HepG2 (cell line): ENCODE measurements around the gene ARHGAP10. TPM values are rescaled to one million over a fixed set of nuclear protein-coding genes. Genes with fewer than 3 reads are reported as not detected.

Experiments used
- ATAC-seq: fragments of 200-7000 bp; cut with Tn5 transposase; 3 replicates; pipeline ENCODE4 v1.9.1; 2020; ENCODE audit warnings: mild to moderate bottlenecking, moderate library complexity
- BruUV-seq: library from RNA; stranded (reverse); fragments of 400-500 nt; replicated peaks from 2 replicates; lab custom pipeline; 2021; lab: Mats Ljungman, UMichigan
- CTCF ChIA-PET: fragments of 300-600 bp; formaldehyde crosslinking; extraction: SDS; loops from one replicate; lab custom pipeline; 2021; ENCODE audit warnings: low total read pairs, inconsistent platforms, low intra/inter-chr PET ratio; lab: Yijun Ruan, JAX
- POLR2A ChIA-PET: fragments of 350-600 bp; sonication (Branson Sonifier 250); formaldehyde crosslinking; loops from one replicate; lab custom pipeline; 2020; ENCODE audit warnings: antibody characterized with exemption, inconsistent platforms; lab: Yijun Ruan, JAX
- DNase-seq: peaks from one replicate; pipeline ENCODE4 v3.0.0-alpha.2; 2015; ENCODE audit warnings: low spot score
- FAIRE-seq: peaks from 3 replicates; lab custom pipeline; 2011; peaks lifted over from hg19 to GRCh38; lab: Jason Lieb, UNC
- H2AFZ ChIP-seq: one replicate; pipeline ENCODE4 v1.6.1; 2011; ENCODE audit warnings: low read length, inconsistent platforms
- H3K27ac ChIP-seq: fragments of 300-600 bp; 3 replicates; pipeline ENCODE4 v1.8.0; 2011; ENCODE audit warnings: mixed run types, mild to moderate bottlenecking, mixed read lengths, low read length, inconsistent platforms; ENCODE audit not compliant: insufficient read depth; ENCODE audit errors: extremely low read length
- H3K27me3 ChIP-seq, 2 experiments: fragments of 200-600 bp in 1 of 2; 2 replicates in 1 of 2; 3 replicates in 1 of 2; pipeline versions ENCODE4 v1.6.0 to v1.8.0; 2011; ENCODE audit warnings: low read length in 2 of 2, mild to moderate bottlenecking in 2 of 2, moderate library complexity in 2 of 2, inconsistent platforms in 1 of 2; ENCODE audit not compliant: insufficient read depth in 2 of 2, control insufficient read depth in 1 of 2
- H3K36me3 ChIP-seq, 2 experiments: fragments of 200-600 bp in 1 of 2; replicated peaks in 1 of 2; 2 replicates in 1 of 2; 3 replicates in 1 of 2; pipeline versions ENCODE4 v1.5.1 to v1.8.0; 2011; ENCODE audit warnings: low read length in 2 of 2, inconsistent platforms in 1 of 2; ENCODE audit not compliant: insufficient read depth in 2 of 2, control insufficient read depth in 1 of 2
- H3K4me1 ChIP-seq: 2 replicates; pipeline ENCODE4 v1.5.1; 2012; ENCODE audit warnings: low read length, inconsistent platforms; ENCODE audit not compliant: insufficient read depth
- H3K4me2 ChIP-seq: 2 replicates; pipeline ENCODE4 v1.6.0; 2011; ENCODE audit warnings: low read depth, low read length, inconsistent platforms
- H3K4me3 ChIP-seq, 3 experiments: fragments of 200-600 bp in 1 of 3; sonication (generic), shearing (Covaris generic) in 1 of 3; replicated peaks in 1 of 3; 2 replicates each; pipeline ENCODE4 v1.5.1; 2011 to 2016; ENCODE audit warnings: low read length in 3 of 3, inconsistent platforms in 2 of 3, low read depth in 2 of 3, mild to moderate bottlenecking in 2 of 3, control low read depth in 1 of 3, mixed read lengths in 1 of 3; ENCODE audit not compliant: insufficient read depth in 1 of 3
- H3K79me2 ChIP-seq: one replicate; pipeline ENCODE4 v1.6.1; 2011; ENCODE audit warnings: low read length, inconsistent platforms; ENCODE audit not compliant: insufficient read depth
- H3K9ac ChIP-seq: 2 replicates; pipeline ENCODE4 v1.6.0; 2011; ENCODE audit warnings: mild to moderate bottlenecking, low read depth, low read length, inconsistent platforms; ENCODE audit not compliant: insufficient read depth
- H3K9me3 ChIP-seq: 2 replicates; pipeline ENCODE4 v1.5.1; 2012; ENCODE audit warnings: mild to moderate bottlenecking, low read length
- H4K20me1 ChIP-seq: 2 replicates; pipeline ENCODE4 v1.6.0; 2011; ENCODE audit warnings: inconsistent platforms, mild to moderate bottlenecking, low read length, moderate library complexity; ENCODE audit not compliant: insufficient read depth
- ELF3 ChIP-seq: IDR thresholded peaks from 2 replicates; pipeline ENCODE4 v1.6.1; 2016; ENCODE audit warnings: missing genetic modification reagents, missing compliant biosample characterization
- ERF ChIP-seq: IDR thresholded peaks from 2 replicates; pipeline ENCODE4 v1.6.1; 2018; ENCODE audit warnings: missing biosample characterization, missing genetic modification reagents
- FOSL2 ChIP-seq: sonication (generic); formaldehyde crosslinking; IDR thresholded peaks from 2 replicates; pipeline ENCODE4 v1.4.0; 2020; ENCODE audit warnings: missing genetic modification reagents
- HOXA3 ChIP-seq: sonication (generic); formaldehyde crosslinking; IDR thresholded peaks from 2 replicates; pipeline ENCODE4 v1.5.0; 2020; ENCODE audit warnings: missing genetic modification reagents
- MIXL1 ChIP-seq: IDR thresholded peaks from 2 replicates; pipeline ENCODE4 v1.6.1; 2016
- NFIB ChIP-seq: sonication (generic); formaldehyde crosslinking; IDR thresholded peaks from 2 replicates; pipeline ENCODE4 v1.9.0; 2021; ENCODE audit warnings: missing genetic modification reagents, mild to moderate bottlenecking, borderline replicate concordance
- PPARG ChIP-seq: conservative IDR thresholded peaks from 2 replicates; pipeline ENCODE4 v1.6.1; 2016; ENCODE audit warnings: missing biosample characterization, missing genetic modification reagents
- SMAD3 ChIP-seq: sonication (generic); formaldehyde crosslinking; IDR thresholded peaks from 2 replicates; pipeline ENCODE4 v1.4.0; 2020; ENCODE audit warnings: missing genetic modification reagents
- SOX6 ChIP-seq, 2 experiments: fragments of 450-650 bp in 1 of 2; sonication (generic) in 1 of 2; formaldehyde crosslinking in 1 of 2; IDR thresholded peaks; 2 replicates each; pipeline versions ENCODE4 v1.4.0 to v1.6.1; 2017 to 2020; ENCODE audit warnings: antibody characterized with exemption in 1 of 2, mild to moderate bottlenecking in 1 of 2, missing genetic modification reagents in 1 of 2
- THAP11 ChIP-seq: IDR thresholded peaks from 2 replicates; pipeline ENCODE4 v1.6.1; 2016; ENCODE audit warnings: missing biosample characterization, missing genetic modification reagents
- THRA ChIP-seq: sonication (generic); formaldehyde crosslinking; IDR thresholded peaks from 2 replicates; pipeline ENCODE4 v1.4.0; 2020; ENCODE audit warnings: missing genetic modification reagents, borderline replicate concordance
- TMF1 ChIP-seq: sonication (generic); formaldehyde crosslinking; IDR thresholded peaks from 2 replicates; pipeline ENCODE4 v1.8.1; 2022; ENCODE audit warnings: low read depth, missing genetic modification reagents
- ZMYM4 ChIP-seq: sonication (generic); formaldehyde crosslinking; IDR thresholded peaks from 2 replicates; pipeline ENCODE4 v1.8.1; 2023; ENCODE audit warnings: mild to moderate bottlenecking, missing genetic modification reagents
- ZNF224 ChIP-seq: sonication (generic); formaldehyde crosslinking; IDR thresholded peaks from 2 replicates; pipeline ENCODE4 v1.5.0; 2020; ENCODE audit warnings: mild to moderate bottlenecking, missing genetic modification reagents
- ZNF792 ChIP-seq: IDR thresholded peaks from 2 replicates; pipeline ENCODE4 v1.6.1; 2016
- WGBS: methylation state at CpG from one replicate; pipeline ENCODE4 v1.1.6; 2017; ENCODE audit warnings: low lambda C conversion rate; 5-methylcytosine and 5-hydroxymethylcytosine counted together
- in situ Hi-C: cut with HindIII; loops from 2 replicates; pipeline ENCODE4 v1.10.0; 2017; ENCODE audit warnings: low pct_unique_long_range_greater_than_20kb; ENCODE audit not compliant: extremely low pct_ligation_motif_present
- intact Hi-C: fragments of 100-400 bp; cut with micrococcal nuclease; formaldehyde crosslinking; loops from one replicate; pipeline ENCODE4 v1.10.0; 2022; ENCODE audit not compliant: unreplicated experiment
- polyA plus RNA-seq, 8 experiments: library from polyadenylated mRNA; depleted of rRNA in 3 of 8; stranded (reverse) in 7 of 8; unstranded in 1 of 8; fragments of >200 nt; fragmentation: Illumina TruSeq in 4 of 8; extraction: Trizol in 4 of 8; gene quantifications; 2 replicates each; pipeline versions ENCODE4 v1.2.1 to v1.2.3, GENCODE V29; 2011 to 2016; ENCODE audit warnings: low read depth in 4 of 8, missing spikeins in 1 of 8, mixed read lengths in 1 of 8; ENCODE audit not compliant: insufficient read depth in 1 of 8
- total RNA-seq, 5 experiments: library from RNA; depleted of rRNA; stranded (reverse); fragments of >200 nt; fragmentation: Illumina TruSeq; extraction: Trizol; gene quantifications; 2 replicates each; pipeline ENCODE4 v1.2.3, GENCODE V29; 2016; ENCODE audit warnings: low read depth in 1 of 5
- TF ChIP-seq, protein P1 (sequence below): IDR thresholded peaks from 2 replicates; pipeline ENCODE4 v1.4.0; 2020; ENCODE audit warnings: mild to moderate bottlenecking, missing genetic modification reagents
- TF ChIP-seq, protein P2 (sequence below), 2 experiments: sonication (generic) in 1 of 2; formaldehyde crosslinking in 1 of 2; IDR thresholded peaks; 2 replicates each; pipeline versions ENCODE4 v1.4.0 to v1.6.1; 2018 to 2020; ENCODE audit warnings: missing genetic modification reagents in 2 of 2, borderline replicate concordance in 1 of 2, low read depth in 1 of 2, mild to moderate bottlenecking in 1 of 2, missing biosample characterization in 1 of 2

ARHGAP10 gene
- total and polyA plus RNA-seq, 2 of the 13 experiments (the other 11 are each of a cell fraction or from before 2014, with no cell fraction given): 0.45 to 1.6 TPM

GRCh38 chr4:147866532-147867271 lies 134.8 kb downstream of the ARHGAP10 start:
- H3K9ac ChIP-seq: no peak overlapping the region
- H3K79me2 ChIP-seq: no peaks in the 10 kb centered on the region
- peak; percentile 85 for FAIRE-seq
- in situ Hi-C loops (loop anchor here (10.0 to 25.0 kb wide), 2 partner anchors 162 to 704 kb away; no protein-coding TSS in a partner anchor), intact Hi-C loops (loop anchor here (1.0 to 5.0 kb wide), 3 partner anchors 158 to 1396 kb away; partner anchors contain the start of gene PRMT9)
- no peaks in the 10 kb centered on the region for H4K20me1 ChIP-seq
- H3K4me2 ChIP-seq: no peak overlapping the region
- H2AFZ ChIP-seq: no peak overlapping the region
- H3K36me3 ChIP-seq: no peaks in the 10 kb centered on the region
- peak; percentile 99 for ATAC-seq
- POLR2A ChIA-PET: no interaction called here
- 2% methylated on average over 2 of the region's 2 CpGs for WGBS
- H3K4me1 ChIP-seq: no peaks in the 10 kb centered on the region
- no TSS peak for BruUV-seq
- CTCF ChIA-PET: interaction anchor here (0.7 to 3.6 kb wide), 13 partner anchors 19 to 847 kb away, joined by 3 to 51 read pairs (median 5); partner anchors contain the start of genes PRMT9 and TMEM184C
- H3K27me3 ChIP-seq: no peaks in the 10 kb centered on the region
- H3K9me3 ChIP-seq: no peaks in the 10 kb centered on the region
- H3K4me3 ChIP-seq: no peak overlapping the region
- DNase-seq: peak; percentile 78
- H3K27ac ChIP-seq: no peak overlapping the region
- TF ChIP-seq TMF1 (CRISPR knock-in tag): no peak
- 0 out of 2 replicates have a peak, but pooled peaks have one; percentile 35 for TF ChIP-seq ZNF792 (CRISPR knock-in tag)
- no peak for TF ChIP-seq SOX6 (IDR thresholded peaks at IDR 0.05)
- TF ChIP-seq SOX6 (CRISPR knock-in tag; IDR thresholded peaks at IDR 0.05): 0 out of 2 replicates have a peak, but pooled peaks have one; percentile 12
- peak; percentile 49; the same call in 1 of the 2 replicates for TF ChIP-seq MIXL1 (CRISPR knock-in tag)
- peak; percentile 34; the same call in 1 of the 2 replicates for TF ChIP-seq ELF3 (CRISPR knock-in tag)
- TF ChIP-seq THRA: 0 out of 2 replicates have a peak, but pooled peaks have one; percentile 34
- peak; percentile 61; the same call in 1 of the 2 replicates for TF ChIP-seq SMAD3 (CRISPR knock-in tag)
- 0 out of 2 replicates have a peak, but pooled peaks have one; percentile 19 for TF ChIP-seq FOSL2 (CRISPR knock-in tag)
- TF ChIP-seq HOXA3: no peak
- TF ChIP-seq NFIB (CRISPR knock-in tag): no peak
- TF ChIP-seq PPARG (CRISPR knock-in tag): 0 out of 2 replicates have a peak, but pooled peaks have one; percentile 18
- TF ChIP-seq, protein P1, sequence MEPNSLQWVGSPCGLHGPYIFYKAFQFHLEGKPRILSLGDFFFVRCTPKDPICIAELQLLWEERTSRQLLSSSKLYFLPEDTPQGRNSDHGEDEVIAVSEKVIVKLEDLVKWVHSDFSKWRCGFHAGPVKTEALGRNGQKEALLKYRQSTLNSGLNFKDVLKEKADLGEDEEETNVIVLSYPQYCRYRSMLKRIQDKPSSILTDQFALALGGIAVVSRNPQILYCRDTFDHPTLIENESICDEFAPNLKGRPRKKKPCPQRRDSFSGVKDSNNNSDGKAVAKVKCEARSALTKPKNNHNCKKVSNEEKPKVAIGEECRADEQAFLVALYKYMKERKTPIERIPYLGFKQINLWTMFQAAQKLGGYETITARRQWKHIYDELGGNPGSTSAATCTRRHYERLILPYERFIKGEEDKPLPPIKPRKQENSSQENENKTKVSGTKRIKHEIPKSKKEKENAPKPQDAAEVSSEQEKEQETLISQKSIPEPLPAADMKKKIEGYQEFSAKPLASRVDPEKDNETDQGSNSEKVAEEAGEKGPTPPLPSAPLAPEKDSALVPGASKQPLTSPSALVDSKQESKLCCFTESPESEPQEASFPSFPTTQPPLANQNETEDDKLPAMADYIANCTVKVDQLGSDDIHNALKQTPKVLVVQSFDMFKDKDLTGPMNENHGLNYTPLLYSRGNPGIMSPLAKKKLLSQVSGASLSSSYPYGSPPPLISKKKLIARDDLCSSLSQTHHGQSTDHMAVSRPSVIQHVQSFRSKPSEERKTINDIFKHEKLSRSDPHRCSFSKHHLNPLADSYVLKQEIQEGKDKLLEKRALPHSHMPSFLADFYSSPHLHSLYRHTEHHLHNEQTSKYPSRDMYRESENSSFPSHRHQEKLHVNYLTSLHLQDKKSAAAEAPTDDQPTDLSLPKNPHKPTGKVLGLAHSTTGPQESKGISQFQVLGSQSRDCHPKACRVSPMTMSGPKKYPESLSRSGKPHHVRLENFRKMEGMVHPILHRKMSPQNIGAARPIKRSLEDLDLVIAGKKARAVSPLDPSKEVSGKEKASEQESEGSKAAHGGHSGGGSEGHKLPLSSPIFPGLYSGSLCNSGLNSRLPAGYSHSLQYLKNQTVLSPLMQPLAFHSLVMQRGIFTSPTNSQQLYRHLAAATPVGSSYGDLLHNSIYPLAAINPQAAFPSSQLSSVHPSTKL (CRISPR knock-in tag): peak; percentile 38; the same call in 1 of the 2 replicates
- TF ChIP-seq ZNF224 (CRISPR knock-in tag): no peak
- peak; percentile 25; the same call in 1 of the 2 replicates for TF ChIP-seq ZMYM4 (CRISPR knock-in tag)
- TF ChIP-seq, protein P2, sequence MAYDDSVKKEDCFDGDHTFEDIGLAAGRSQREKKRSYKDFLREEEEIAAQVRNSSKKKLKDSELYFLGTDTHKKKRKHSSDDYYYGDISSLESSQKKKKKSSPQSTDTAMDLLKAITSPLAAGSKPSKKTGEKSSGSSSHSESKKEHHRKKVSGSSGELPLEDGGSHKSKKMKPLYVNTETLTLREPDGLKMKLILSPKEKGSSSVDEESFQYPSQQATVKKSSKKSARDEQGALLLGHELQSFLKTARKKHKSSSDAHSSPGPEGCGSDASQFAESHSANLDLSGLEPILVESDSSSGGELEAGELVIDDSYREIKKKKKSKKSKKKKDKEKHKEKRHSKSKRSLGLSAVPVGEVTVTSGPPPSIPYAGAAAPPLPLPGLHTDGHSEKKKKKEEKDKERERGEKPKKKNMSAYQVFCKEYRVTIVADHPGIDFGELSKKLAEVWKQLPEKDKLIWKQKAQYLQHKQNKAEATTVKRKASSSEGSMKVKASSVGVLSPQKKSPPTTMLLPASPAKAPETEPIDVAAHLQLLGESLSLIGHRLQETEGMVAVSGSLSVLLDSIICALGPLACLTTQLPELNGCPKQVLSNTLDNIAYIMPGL (CRISPR knock-in tag; IDR thresholded peaks at IDR 0.05; ENCODE audit: borderline replicate concordance in 1 of 2, low read depth in 1 of 2): peak in 1 of 2 experiments; percentile 78; a peak in 1 of 4 replicates
- peak; percentile 52; the same call in 1 of the 2 replicates for TF ChIP-seq ERF
- TF ChIP-seq THAP11 (CRISPR knock-in tag): 0 out of 2 replicates have a peak, but pooled peaks have one; percentile 18
